Body of pancreas (tissue), 4 donors: ENCODE results near the gene ANXA9. TPM values are rescaled to one million over a fixed set of nuclear protein-coding genes. Genes with fewer than 3 reads are reported as not detected.
A peak's percentile ranks its signal among the peaks of the same experiment; 100 is the strongest.

Experiments used
- ATAC-seq: fragments of 150-250 bp; one replicate; pipeline ENCODE4 v1.9.1; 2016
- DNase-seq, 4 donors: peaks; one replicate each; pipeline ENCODE4 v3.0.0-alpha.2; 2019
- H3K27ac ChIP-seq, 4 donors: fragments of 200-600 bp; sonication (generic); 1 replicate in 3 of 4; 2 replicates in 1 of 4; pipeline versions ENCODE4 v1.5.1 to v1.6.1; 2016 to 2019; ENCODE audit warnings: mild to moderate bottlenecking in 1 of 4, mixed read lengths in 1 of 4, moderate library complexity in 1 of 4
- H3K27me3 ChIP-seq, 2 donors: fragments of 200-600 bp; sonication (generic); one replicate each; pipeline ENCODE4 v1.6.0; 2016; ENCODE audit warnings: mild to moderate bottlenecking in 1 of 2
- H3K36me3 ChIP-seq, 2 donors: fragments of 200-600 bp; sonication (generic); replicated peaks in 1 of 2; 2 replicates each; pipeline ENCODE4 v1.5.1; 2016; ENCODE audit warnings: low read depth in 2 of 2; ENCODE audit not compliant: insufficient read depth in 1 of 2
- H3K4me1 ChIP-seq: fragments of 200-600 bp; sonication (generic); one replicate; pipeline ENCODE4 v1.6.0; 2016
- H3K4me3 ChIP-seq, 2 donors: fragments of 200-600 bp; sonication (generic); 1 replicate in 1 of 2; 2 replicates in 1 of 2; pipeline ENCODE4 v1.5.1; 2016 to 2019
- H3K9me3 ChIP-seq, 3 donors: fragments of 200-600 bp; sonication (generic); 1 replicate in 2 of 3; 2 replicates in 1 of 3; pipeline ENCODE4 v1.5.1; 2016
- CTCF ChIP-seq, 7 experiments: fragments of 450-650 bp in 4 of 7; fragments of 200-600 bp in 3 of 7; sonication (generic) in 3 of 7; IDR thresholded peaks; one replicate each; pipeline ENCODE4 v1.5.1; 2016 to 2019; ENCODE audit warnings: antibody characterized with exemption in 7 of 7
- POLR2A ChIP-seq, 3 donors: fragments of 450-650 bp; IDR thresholded peaks; one replicate each; pipeline ENCODE4 v1.6.1; 2016; ENCODE audit warnings: antibody characterized with exemption in 3 of 3, mild to moderate bottlenecking in 2 of 3
- WGBS, 2 donors: methylation state at CpG; one replicate each; pipeline ENCODE4 v1.1.5; 2017; 5-methylcytosine and 5-hydroxymethylcytosine counted together
- intact Hi-C: fragments of 100-400 bp; cut with DNase I; formaldehyde crosslinking; loops from one replicate; pipeline ENCODE4 v1.15.1; 2023
- total RNA-seq, 2 donors: library from RNA; depleted of rRNA; stranded (reverse); fragments of >200 nt; gene quantifications; one replicate each; pipeline ENCODE4 v1.1.0, GENCODE V29; 2016

ANXA9 gene
- total RNA-seq, 2 donors from 2014 or later = 17.4 to 33.3 TPM

DNA sequence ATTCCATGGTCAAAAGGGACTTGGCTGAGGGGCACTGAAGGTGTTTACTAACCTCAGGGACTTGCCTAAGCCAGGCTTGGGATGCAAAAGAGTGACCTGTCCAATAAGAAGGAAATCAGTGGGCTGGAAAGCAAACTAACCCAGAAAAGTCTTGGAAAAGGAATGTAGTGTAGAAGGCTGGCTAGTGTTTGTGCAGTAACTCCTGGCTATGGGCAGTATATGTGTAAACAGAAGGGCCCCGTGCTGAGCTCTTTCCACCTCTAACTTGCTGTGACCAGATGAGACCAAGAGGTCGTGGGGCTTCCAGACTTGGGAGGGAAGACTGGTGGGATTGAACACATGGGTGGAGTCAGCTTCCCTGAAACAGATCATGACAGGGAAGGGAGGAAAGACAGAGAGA is 20.5 kb downstream of the ANXA9 start:
- H3K27ac ChIP-seq = peak overlapping the region in 3 of 4 donors; percentile 1 to 87 (median 33)
- no peak overlapping the region for H3K4me3 ChIP-seq
- peaks cover 15 to 21% of the 10 kb centered on the region in 2 donors for H3K36me3 ChIP-seq
- intact Hi-C loops = no loop called here
- DNase-seq (no peak), ATAC-seq (no peak)
- WGBS, 2 donors = 23 to 31% methylated on average over 2 of the region's 2 CpGs
- peaks cover 53% of the 10 kb centered on the region for H3K4me1 ChIP-seq
- no peaks in the 10 kb centered on the region for H3K9me3 ChIP-seq
- H3K27me3 ChIP-seq = no peaks in the 10 kb centered on the region
- TF ChIP-seq POLR2A (IDR thresholded peaks at IDR 0.05) = no peak
- TF ChIP-seq CTCF (IDR thresholded peaks at IDR 0.05) = no peak

GRCh38 chr1:151003180-151003579 is 21.1 kb downstream of the ANXA9 start:
- peaks cover 58% of the 10 kb centered on the region for H3K4me1 ChIP-seq
- TF ChIP-seq POLR2A (IDR thresholded peaks at IDR 0.05) = no peak
- TF ChIP-seq CTCF (IDR thresholded peaks at IDR 0.05) = no peak
- intact Hi-C loops = no loop called here
- H3K36me3 ChIP-seq = peaks cover 15 to 16% of the 10 kb centered on the region in 2 donors
- peak overlapping the region in 3 of 4 donors; percentile 1 to 87 (median 33) for H3K27ac ChIP-seq
- no peaks in the 10 kb centered on the region for H3K27me3 ChIP-seq
- ATAC-seq (no peak), DNase-seq (no peak)
- no peaks in the 10 kb centered on the region for H3K9me3 ChIP-seq
- H3K4me3 ChIP-seq = no peak overlapping the region

DNA sequence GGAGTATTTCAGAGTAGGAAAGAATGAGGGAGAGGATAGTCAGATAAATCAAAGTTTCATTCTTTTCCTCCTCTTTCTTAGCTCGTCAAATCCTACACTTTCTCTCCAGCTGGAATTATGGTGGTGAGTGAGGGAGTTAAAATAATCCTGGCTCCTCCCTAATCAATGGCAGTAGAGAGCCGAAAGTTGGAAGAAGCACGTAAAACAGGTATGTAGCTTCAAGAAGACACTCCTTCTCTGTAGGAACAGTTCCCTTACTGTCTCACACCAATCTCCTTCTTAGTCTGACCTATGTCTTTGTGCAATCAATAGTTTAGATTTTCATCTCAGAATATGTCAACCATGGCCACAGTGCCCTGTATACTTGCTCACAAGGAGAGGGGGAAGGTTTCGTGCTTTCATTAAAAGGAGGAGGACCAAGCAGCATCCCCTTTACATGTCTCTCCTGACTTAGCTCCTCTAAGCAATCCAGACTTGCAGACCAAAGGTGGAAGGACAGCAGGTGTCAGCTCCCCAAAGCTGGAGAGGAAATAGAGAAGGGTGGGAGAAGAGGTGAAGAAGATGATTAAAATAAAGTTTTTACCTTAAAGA is 23.7 kb downstream of the ANXA9 start:
- peak overlapping the region; percentile 7 to 94 (median 86) for H3K27ac ChIP-seq

DNA sequence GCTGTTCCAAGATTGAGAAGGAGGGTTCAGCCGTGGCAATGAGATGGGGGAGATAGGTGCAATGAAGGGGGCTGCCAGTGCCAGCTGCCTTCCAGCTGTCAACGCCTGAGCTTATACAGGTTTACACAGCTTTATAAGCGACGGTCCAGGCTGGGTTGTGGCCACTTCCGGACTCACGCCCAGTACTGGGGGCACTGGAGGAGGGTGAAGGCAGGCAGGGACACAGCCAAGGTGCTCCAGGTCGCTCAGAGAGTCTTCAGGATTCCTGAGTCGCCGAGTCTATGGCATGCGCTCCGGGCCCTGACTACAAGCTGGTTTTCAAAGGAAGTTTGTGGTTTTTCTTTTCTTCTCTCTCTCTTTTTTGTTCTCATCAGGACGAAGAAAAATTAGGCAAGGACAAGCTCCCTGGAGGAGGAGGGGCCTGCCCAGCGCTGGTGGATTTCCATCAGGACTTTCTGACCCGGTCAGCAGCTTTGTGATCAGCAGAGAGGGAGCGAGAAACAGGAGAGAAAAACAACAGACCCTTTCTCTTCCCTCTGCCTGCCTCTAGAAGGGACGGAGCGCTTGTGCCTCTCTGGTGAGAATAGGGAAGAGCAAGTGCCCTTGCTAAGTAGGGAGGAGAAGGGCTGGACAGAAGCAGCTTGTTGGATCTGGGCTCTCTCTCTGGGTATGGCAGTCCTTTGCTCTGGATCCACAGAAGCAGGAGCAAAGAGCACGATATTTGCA is 24.4 kb downstream of the ANXA9 start, which contains the start of gene MINDY1:
MINDY1 (minus strand) TSS at position 576 of the 726 bp plus-strand sequence. CDS start 4,285 bp downstream, outside the sequence.
- intact Hi-C loops = no loop called here
- Histone ChIP-seq H3K27ac (peak within 1 kb of the TSS; percentile 7 to 94 (median 86)), H3K27me3 (no peaks in the 10 kb centered on the region), H3K9me3 (no peaks in the 10 kb centered on the region), H3K4me3 (peak within 1 kb of the TSS; percentile 54 to 59), H3K36me3 (no peaks in the 10 kb centered on the region), H3K4me1 (peaks cover 62% of the 10 kb centered on the region)
- WGBS, 2 donors = 0% methylated on average over 18 of the region's 18 CpGs
- peak; percentile 78 to 85 (median 82) for DNase-seq
- TF ChIP-seq POLR2A (IDR thresholded peaks at IDR 0.05) = peak; percentile 55 to 93 (median 91)
- TF ChIP-seq CTCF (IDR thresholded peaks at IDR 0.05) = peak; percentile 22 to 66 (median 56)
- peak; percentile 72 for ATAC-seq

More for the DNA sequence above, 23.7 kb downstream of the ANXA9 start:
- no peak for ATAC-seq
- H3K27me3 ChIP-seq = no peaks in the 10 kb centered on the region
- peak overlapping the region; percentile 54 to 59 for H3K4me3 ChIP-seq
- 3 to 4% methylated on average over 4 of the region's 4 CpGs for WGBS, 2 donors
- TF ChIP-seq POLR2A (IDR thresholded peaks at IDR 0.05) (no peak), CTCF (IDR thresholded peaks at IDR 0.05) (no peak)
- peaks cover 66% of the 10 kb centered on the region for H3K4me1 ChIP-seq
- no peaks in the 10 kb centered on the region for H3K9me3 ChIP-seq
- intact Hi-C loops = no loop called here
- DNase-seq = no peak
- H3K36me3 ChIP-seq = no peaks in the 10 kb centered on the region
